ENCODE results near the gene ELL3.
"Not testable (repeated sequence)": the region's sequence is repeated elsewhere in the genome, so short reads cannot be mapped to it uniquely, and the experiment has no call there.

Gene ELL3

DNA sequence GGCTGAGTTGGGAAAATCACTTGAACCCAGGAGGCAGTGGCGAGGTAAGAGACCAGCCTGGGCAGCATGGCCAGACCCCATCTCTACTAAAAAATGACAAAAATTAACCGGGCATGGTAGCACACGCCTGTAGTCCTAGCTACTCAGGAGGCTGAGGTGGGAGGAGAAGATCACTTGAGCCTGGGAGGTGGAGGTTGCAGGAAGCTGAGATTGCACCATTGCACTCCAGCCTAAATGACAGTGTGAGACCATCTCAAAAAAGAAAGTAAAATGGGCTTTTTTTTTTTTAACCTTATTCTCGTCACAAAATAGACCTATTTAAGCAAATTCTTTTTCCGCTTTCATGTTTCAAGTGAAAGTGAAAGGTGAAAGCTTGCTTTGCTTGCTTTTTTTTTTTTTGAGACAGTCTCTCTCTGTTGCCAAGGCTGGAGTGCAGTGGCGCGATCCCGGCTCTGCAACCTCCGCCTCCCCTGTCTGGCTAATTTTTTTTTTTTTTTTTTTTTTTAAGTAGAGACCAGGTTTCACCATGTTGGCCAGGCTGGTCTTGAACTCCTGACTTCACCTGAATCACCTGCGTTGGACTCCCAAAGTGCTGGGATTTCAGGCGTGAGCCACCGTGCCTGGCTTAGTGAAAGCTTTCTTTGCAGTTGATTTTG, 26.9 kb downstream of the ELL3 start:
- no peak overlapping the region for H3K4me3 ChIP-seq (ENCODE audit: low read depth in 1 of 2, low read length in 1 of 2)
- H3K36me3 ChIP-seq: peaks cover 5% of the 10 kb centered on the region
- no peaks in the 10 kb centered on the region for H3K27me3 ChIP-seq
- peak overlapping the region; percentile 27 for H3K27ac ChIP-seq
- no peaks in the 10 kb centered on the region for H3K9me3 ChIP-seq
- H3K4me1 ChIP-seq (ENCODE audit: control insufficient read depth in 1 of 2, insufficient read depth in 1 of 2, low read depth in 1 of 2, low read length in 1 of 2): peaks cover 4 to 18% of the 10 kb centered on the region in 2 experiments
- TF ChIP-seq, protein P1, sequence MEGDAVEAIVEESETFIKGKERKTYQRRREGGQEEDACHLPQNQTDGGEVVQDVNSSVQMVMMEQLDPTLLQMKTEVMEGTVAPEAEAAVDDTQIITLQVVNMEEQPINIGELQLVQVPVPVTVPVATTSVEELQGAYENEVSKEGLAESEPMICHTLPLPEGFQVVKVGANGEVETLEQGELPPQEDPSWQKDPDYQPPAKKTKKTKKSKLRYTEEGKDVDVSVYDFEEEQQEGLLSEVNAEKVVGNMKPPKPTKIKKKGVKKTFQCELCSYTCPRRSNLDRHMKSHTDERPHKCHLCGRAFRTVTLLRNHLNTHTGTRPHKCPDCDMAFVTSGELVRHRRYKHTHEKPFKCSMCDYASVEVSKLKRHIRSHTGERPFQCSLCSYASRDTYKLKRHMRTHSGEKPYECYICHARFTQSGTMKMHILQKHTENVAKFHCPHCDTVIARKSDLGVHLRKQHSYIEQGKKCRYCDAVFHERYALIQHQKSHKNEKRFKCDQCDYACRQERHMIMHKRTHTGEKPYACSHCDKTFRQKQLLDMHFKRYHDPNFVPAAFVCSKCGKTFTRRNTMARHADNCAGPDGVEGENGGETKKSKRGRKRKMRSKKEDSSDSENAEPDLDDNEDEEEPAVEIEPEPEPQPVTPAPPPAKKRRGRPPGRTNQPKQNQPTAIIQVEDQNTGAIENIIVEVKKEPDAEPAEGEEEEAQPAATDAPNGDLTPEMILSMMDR (IDR thresholded peaks at IDR 0.05): no peak

DNA sequence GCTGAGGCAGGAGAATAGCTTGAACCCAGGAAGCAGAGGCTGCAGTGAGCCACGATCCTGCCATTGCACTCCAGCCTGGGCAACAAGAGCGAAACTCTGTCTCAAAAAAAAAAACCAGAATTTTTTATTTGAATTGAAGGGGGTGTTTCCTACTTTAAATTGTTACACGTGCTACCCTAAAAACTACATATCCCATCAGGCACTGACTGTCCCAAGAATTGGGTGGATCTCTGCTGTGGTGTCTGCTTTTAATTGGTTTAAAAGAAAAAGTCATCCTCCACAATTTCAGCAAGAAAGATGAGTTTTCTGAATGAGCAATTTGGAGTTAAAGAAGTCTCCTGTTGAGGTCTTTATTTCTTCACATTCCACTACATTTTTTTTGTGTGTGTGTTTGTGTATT, 28.4 kb downstream of the ELL3 start:
- Histone ChIP-seq H3K27me3 (no peaks in the 10 kb centered on the region), H3K9me3 (no peaks in the 10 kb centered on the region), H3K27ac (no peak overlapping the region), H3K4me1 (ENCODE audit: control insufficient read depth in 1 of 2, insufficient read depth in 1 of 2, low read depth in 1 of 2, low read length in 1 of 2) (peaks cover 4 to 18% of the 10 kb centered on the region in 2 experiments), H3K36me3 (no peaks in the 10 kb centered on the region), H3K4me3 (ENCODE audit: low read depth in 1 of 2, low read length in 1 of 2) (no peak overlapping the region)
- TF ChIP-seq, protein P1 (IDR thresholded peaks at IDR 0.05): no peak

DNA sequence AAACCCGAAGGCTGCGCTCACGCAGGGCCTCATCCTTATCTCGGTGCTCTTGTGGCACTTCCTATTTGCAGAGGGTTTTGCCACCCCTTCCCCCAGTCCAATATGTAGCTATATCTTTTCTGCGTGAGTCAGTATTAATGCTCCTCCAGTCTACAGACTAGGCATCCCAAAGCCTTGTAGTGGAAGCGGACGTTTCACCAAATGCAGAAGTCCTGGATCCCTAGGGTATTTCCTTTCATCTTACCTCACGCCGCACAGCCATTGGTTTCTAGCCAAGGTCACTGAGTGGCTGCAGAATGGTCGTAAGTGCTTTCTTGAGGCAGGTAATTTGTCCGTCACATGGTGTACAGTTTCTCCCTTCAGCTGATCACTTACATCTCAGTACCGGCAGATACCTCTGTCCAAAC, 29.9 kb downstream of the ELL3 start:
- not testable (repeated sequence) for H3K27me3 ChIP-seq, H3K9me3 ChIP-seq, H3K36me3 ChIP-seq
- H3K4me3 ChIP-seq (ENCODE audit: low read depth in 1 of 2, low read length in 1 of 2): peak overlapping the region; percentile 74 to 86
- H3K4me1 ChIP-seq (ENCODE audit: control insufficient read depth in 1 of 2, insufficient read depth in 1 of 2, low read depth in 1 of 2, low read length in 1 of 2): peaks cover 4 to 18% of the 10 kb centered on the region in 2 experiments
- peak overlapping the region; percentile 89 for H3K27ac ChIP-seq

DNA sequence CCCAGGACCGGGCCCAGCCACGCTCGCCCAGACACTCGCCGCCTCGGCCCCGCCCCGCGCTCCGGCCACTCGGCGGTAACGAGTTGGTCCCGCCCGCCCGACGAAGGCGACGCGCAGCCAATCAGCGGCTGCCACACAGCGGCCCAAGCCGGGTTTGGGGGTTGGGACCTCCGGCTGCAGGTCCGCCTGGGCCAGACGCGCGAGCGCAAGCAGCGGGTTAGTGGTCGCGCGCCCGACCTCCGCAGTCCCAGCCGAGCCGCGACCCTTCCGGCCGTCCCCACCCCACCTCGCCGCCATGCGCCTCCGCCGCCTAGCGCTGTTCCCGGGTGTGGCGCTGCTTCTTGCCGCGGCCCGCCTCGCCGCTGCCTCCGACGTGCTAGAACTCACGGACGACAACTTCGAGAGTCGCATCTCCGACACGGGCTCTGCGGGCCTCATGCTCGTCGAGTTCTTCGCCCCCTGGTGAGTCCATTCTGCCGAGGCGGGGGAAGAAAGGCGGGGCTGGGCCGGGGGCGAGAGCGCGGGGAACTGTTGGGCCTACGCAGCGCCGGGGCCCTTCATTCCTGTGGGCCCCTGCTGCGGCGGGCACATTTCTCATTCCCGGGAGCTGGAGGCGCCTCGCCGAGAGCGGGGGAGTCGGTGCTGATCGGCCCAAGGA, 30.4 kb downstream of the ELL3 start, which contains the start of gene PDIA3:
Gene PDIA3, plus strand, starts transcription at position 194 of the 658 bp plus-strand sequence. Its CDS starts 102 bp downstream, at position 296.
- Histone ChIP-seq H3K27ac (peak within 1 kb of the TSS; percentile 89), H3K4me3 (ENCODE audit: low read depth in 1 of 2, low read length in 1 of 2) (peak within 1 kb of the TSS; percentile 74 to 86), H3K4me1 (ENCODE audit: control insufficient read depth in 1 of 2, insufficient read depth in 1 of 2, low read depth in 1 of 2, low read length in 1 of 2) (peaks cover 4 to 18% of the 10 kb centered on the region in 2 experiments)
- TF ChIP-seq, protein P1 (IDR thresholded peaks at IDR 0.05): peak; percentile 67
- not testable (repeated sequence) for H3K9me3 ChIP-seq, H3K36me3 ChIP-seq, H3K27me3 ChIP-seq

DNA sequence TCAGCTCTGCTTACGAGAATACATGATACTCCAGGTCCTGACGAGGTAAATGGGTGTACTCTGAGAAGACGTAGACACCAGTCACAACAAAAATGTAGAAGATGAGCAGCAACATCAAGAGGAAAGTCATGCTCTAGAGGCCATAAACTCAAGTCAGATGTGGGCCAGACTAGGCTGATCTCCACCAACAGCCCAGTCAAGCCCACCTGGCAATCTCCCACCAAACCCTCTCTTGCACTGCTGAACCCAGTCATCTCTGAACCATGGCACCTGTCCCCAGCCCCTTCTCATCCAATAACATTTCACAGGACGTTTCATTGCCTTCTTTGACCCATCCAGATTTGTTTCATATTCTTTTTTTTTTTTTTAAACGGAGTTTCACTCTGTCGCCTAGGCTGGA, 41.4 kb downstream of the ELL3 start:
- Histone ChIP-seq H3K9me3 (no peaks in the 10 kb centered on the region), H3K27ac (no peak overlapping the region), H3K4me1 (ENCODE audit: control insufficient read depth in 1 of 2, insufficient read depth in 1 of 2, low read depth in 1 of 2, low read length in 1 of 2) (no peaks in the 10 kb centered on the region), H3K4me3 (ENCODE audit: low read depth in 1 of 2, low read length in 1 of 2) (no peak overlapping the region), H3K36me3 (no peaks in the 10 kb centered on the region), H3K27me3 (no peaks in the 10 kb centered on the region)
- TF ChIP-seq, protein P1 (IDR thresholded peaks at IDR 0.05): no peak

DNA sequence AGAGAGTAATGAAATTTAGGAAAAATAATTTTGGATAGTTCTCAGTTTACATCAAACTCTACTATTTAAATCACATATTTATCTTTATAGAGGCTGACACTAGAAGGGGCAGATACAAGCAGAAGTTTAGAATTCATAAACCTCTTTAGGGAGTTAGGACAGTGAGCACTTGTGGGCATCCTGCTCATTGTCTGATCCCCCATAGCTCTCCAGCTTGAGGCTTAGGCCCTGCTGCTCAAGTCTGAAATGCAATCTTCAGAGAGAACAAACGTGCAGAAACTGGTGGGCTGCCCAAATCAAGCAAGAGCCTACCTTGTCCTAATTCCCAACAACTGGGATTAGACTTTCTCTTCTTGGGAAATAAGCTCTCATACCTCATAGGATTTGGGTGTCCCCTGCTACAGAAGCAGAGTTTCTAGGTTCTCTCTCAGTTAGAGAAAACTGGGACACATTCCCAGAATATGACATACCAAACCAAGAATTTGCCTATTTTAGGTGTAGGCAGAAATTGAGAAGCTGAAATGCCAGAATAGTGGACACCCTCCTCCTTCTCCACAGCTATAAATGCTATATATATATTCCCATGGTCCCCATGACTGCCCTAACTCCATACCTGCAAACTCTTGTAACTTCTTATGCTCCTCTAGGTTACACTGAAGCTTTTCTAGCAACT, 48.6 kb downstream of the ELL3 start:
- not testable (repeated sequence) for H3K36me3 ChIP-seq; H3K4me3 ChIP-seq (ENCODE audit: low read depth in 1 of 2, low read length in 1 of 2); H3K9me3 ChIP-seq; H3K4me1 ChIP-seq (ENCODE audit: control insufficient read depth in 1 of 2, insufficient read depth in 1 of 2, low read depth in 1 of 2, low read length in 1 of 2); H3K27ac ChIP-seq; H3K27me3 ChIP-seq

DNA sequence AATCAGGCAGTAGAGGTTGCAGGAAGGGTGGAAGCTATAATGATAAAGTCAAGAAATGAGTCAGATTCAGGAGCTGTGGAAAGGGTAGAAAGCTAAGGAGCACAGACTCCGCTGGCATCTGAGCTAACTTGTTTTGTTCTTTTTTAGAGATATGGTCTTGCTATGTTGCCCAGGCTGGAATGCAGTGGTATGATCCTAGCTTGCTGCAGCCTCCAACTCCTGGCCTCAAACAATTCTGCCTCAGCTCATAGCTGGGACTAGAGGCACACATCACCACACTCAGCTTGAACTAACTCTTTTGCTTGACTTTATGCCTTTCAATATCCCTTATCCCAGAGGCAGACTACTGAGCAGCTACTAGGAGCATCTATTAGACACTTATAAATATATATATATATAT, 50.5 kb downstream of the ELL3 start:
- not testable (repeated sequence) for H3K4me3 ChIP-seq (ENCODE audit: low read depth in 1 of 2, low read length in 1 of 2); H3K36me3 ChIP-seq; H3K27me3 ChIP-seq; H3K9me3 ChIP-seq; H3K4me1 ChIP-seq (ENCODE audit: control insufficient read depth in 1 of 2, insufficient read depth in 1 of 2, low read depth in 1 of 2, low read length in 1 of 2); H3K27ac ChIP-seq

All from neutrophil (primary cell).